ENCODE data around the gene FBRSL1.

The FBRSL1 gene

DNA sequence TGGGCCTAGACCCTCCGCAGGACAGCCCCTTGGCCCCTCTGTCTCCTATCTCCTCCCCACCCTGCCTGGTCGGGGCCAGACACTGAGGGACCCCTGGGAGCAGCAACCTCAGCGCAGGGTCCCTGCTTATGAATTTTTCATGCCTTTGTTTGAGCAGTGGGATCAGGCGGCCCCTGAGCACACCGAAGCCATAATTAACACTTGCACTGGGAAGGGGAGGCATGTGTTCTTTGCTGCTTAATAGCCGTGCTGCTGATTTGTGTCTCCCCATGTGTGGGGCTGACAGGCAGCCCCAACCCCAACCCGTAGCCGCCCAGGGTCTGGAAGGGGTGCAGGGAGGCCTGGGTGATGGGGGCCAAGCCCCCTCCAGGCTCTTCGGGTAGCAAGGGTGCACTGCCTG lies 52.7 kb downstream of the FBRSL1 start:
- no peak for DNase-seq (ENCODE audit: low read depth)

DNA sequence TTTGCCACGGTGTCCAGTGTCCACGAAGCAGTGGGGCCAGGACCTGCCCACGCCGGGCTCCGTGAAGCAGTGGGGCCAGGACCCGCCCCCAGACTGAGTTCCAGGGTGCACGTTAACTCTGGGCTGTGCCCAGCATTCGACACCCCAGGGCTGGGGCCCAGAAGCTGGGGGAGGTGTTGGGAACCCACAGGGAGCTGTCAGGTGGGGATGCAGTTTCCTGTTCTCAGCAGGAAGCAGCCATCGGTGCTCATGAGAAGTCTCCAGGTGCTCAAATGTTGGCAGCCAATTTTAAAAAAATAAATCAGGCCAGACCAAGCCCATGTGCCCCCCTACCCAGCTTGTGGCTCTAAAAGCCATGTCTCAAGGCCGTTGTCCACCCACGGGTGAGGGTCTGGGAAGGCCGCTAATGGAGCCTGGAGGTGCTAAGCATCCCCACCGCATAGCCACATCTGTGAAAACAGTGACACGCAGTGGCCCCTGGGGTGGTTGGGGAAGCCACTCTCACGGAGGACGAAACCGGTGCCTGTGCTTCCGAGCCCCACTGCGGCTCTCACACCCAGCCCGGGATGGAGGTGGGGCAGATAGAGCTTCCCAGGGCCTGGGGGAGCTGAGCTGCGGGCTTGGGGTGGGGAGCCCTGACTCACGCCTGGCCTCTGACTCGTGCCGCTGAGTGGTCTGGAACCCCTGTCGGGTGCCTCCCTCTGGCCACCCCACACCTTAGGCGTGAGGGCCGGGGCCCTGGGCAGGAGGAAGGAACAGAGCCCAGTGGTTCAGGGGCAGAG lies 53.5 kb downstream of the FBRSL1 start:
- no peak for DNase-seq (ENCODE audit: low read depth)

DNA sequence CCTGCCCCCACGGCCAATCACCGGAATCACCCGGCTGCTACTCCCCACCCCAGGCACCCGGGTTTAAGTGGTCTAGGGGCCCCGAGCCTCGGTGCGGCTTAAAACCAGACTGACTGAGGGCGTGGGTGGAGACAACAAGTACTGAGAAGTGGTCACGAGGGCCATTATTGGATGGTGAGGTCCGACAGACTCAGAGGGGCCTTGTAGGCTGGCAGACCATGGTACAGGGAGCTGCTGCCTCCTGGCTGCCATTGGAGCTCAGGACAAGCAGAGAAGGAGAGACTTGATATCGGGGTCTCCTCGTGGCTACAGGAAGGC lies 54.1 kb downstream of the FBRSL1 start:
- DNase-seq (ENCODE audit: low read depth) = no peak

DNA sequence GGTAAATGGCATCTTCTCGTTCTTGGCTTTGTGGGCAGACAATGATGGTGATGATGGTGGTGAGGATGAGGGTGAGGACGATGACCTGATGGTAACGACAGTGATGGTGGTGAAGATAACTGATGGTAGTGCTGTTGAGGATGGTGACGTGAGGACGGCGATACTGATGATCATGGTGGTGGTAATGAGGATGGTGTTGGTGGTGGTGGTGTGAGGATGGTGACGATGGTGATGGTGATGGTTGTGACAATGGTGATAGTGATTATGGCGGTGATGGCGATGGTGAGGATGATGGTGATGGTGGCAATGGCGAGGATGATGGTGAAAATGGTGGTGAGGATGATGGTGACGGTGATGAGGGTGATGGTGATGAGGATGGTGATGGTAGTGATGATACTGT lies 54.5 kb downstream of the FBRSL1 start:
- DNase-seq (ENCODE audit: low read depth) = no peak

DNA sequence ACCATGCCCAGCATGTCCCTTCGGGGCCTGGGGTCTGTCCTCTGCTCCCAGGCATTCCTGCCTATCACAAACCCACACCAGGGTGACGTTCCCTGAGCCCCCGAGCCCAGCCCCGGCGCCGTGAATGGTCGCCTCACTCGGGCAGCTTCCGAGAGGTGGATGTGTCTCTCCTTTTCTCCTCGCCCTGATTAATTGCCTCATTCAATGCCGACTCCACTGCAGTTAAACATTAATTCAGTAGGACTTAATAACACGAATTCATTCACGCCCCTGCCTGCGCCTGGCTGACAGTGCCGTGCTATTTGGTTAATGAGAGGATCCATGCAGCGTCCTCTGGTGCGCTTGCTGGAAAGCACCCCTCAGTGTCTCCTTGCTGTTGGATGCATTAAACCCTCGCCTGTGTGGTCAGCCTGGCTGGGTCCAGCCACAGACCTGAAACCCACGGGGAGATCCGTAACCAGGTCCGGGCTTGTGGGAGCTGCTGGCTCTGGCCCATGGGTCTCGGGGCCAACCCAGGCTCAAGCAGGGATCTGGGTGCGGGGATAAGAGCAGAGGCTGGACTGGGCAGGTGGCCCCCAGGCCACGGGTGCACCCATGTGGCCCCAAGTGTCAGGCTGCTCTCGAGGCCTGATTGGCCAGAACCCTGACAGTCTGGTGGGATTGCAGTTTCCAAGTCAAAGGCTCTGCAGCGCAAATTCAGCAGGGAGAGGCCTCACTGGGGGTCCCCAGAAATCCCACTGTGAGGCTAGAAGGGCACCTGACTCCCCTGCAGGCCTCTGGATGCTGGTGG lies 55.4 kb downstream of the FBRSL1 start:
- no peak for DNase-seq (ENCODE audit: low read depth)

DNA sequence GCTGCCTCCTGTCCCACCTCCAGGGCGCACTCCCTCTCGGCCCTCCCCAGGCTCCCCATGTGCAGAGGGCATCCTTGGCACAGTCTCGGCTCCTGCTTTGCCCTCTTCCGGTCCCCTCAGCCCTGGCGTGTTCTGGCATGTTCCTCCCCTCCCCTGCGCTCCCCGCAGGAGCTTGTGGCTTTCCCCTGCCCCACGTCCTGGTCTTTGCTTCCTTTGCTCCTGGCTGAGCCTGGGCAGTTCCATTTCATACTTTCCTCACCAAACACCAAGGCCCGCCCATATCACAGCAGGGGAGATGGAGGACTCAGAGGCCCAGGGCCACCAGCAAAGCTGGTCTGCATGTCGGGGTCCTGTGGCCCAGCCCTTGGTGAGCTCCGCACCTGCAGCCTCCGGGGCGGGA lies 56.0 kb downstream of the FBRSL1 start:
- no peak for DNase-seq (ENCODE audit: low read depth)

DNA sequence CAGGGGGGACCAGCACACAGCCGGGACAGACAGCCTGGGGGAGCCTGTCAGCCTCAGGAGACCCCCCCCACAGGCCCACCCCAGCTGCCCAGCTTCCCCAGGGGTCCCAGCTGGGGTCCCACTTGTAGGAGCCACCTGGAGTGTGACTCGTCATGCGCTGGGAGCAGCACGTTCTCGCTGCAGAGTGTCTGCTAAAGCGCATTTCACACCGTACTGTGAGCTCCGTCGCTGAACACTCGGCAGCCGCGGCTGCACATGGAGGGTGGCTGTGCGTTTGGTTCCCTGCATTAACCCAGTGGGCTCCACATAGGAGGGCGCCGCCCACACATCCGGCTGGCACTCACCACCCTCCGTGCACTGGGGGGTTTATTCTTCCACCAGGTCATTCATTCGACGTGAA lies 56.7 kb downstream of the FBRSL1 start:
- no peak for DNase-seq (ENCODE audit: low read depth)

DNA sequence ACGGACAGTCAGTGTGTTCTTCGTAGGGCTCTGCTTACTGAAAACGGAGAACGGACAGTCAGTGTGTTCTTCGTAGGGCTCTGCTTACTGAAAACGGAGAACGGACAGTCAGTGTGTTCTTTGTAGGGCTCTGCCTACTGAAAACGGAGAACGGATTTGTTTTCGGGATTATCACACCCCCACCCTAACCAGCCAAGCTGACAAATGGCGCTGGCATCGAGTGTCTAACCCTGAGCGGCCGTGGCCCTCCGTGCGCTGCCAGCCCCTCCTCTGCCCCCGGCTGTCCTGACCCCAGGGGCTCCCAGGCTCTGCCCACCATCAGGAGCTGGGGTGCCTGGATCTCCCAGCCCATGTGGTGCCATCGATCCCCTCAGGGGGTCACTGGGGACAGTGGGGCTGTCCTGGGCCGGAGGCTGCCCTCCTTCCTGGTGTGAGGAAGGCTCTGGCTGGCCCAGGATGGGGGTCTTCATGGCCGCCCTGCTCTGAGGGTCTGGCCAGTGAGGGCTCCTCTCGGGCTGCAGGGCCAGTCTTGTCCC lies 57.3 kb downstream of the FBRSL1 start:
- DNase-seq (ENCODE audit: low read depth) = no peak

DNA sequence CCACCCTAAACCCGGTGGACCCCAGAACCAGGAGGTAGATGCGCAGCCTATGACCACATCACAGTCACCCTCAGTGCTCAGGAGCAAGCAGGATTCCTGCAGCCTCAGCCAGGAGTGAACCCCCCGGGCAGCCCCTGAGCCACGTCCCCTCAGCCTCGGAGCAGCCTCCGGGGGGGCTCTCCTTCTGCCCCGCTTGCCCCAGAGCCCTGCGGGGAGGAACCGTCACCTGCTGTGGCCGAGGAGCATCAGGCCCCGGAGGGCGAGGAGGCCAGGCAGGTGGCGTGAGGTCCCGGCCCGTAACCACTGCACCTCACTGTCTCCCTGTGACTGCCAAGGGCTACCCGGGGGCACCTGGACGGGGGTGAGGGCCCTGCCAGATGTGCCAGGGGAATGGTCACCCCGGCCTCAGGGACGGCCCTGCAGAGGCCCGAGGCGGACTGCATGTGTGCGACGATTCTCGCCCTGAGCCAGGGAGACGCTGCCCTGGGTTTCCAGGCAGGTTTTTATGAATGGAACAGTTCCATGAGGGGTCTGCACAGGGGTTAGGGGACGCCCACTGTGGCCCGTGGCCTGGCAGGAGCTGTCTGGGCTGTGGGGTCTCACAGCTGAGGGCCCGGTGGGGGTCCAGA lies 58.6 kb downstream of the FBRSL1 start:
- no peak for DNase-seq (ENCODE audit: low read depth)

DNA sequence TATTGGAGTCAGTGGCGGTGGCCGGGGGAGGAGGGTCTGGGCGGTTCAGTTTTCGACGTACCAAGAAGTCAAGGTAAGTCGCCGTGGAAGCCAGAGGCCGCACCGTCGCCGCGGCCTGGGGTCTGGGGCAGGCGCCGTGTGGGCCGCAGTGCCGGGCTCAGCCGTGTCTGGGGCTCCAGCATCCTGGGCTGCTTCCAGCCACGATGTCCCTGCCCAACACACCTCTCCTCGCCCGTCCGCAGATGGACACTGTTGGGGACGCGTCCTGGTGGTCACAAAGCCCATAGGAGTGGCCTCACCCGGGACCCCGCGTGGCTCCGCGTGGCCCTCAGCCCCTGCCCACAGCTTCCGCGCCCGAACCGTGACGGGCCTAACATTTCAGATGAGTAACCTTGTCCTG lies 59.1 kb downstream of the FBRSL1 start:
- DNase-seq (ENCODE audit: low read depth) = no peak

DNA sequence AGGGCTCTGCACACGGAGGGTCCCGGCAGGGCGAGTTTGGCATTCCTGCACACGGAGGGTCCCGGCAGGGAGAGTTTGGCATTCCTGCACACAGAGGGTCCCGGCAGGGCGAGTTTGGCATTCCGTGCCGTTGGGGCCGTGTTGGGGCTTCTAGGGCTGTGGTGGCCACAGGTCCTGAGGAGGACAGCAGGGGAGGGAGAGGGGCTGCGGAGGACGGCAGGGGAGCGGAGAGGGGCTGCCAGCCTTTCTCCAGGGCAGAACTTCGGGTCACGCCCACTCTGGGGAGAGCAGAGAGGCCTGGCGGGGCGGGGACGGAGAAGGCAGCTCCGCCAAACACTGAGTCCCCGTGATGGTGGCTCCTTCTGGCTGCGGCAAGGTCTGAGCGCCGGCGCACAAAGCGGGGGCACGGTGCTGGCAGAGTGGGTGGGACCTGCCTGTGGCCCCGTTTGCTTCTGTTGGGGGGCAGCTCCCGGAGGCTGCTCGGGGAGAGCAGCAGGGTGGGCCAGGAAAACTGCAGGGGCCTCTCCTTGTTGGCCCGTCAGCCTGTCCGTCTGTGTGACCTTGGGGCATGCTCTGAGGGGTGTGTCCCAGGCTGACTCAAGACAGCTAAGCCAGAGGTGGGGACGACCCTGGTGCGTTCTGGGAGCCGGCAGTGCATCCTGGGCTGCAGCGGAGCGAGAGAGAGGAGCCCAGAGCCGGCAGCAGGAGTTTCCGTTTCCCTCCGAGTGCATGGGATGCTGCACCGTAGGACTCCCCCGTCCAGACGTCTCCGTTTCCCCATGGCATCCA lies 60.3 kb downstream of the FBRSL1 start:
- no peak for DNase-seq (ENCODE audit: low read depth)

DNA sequence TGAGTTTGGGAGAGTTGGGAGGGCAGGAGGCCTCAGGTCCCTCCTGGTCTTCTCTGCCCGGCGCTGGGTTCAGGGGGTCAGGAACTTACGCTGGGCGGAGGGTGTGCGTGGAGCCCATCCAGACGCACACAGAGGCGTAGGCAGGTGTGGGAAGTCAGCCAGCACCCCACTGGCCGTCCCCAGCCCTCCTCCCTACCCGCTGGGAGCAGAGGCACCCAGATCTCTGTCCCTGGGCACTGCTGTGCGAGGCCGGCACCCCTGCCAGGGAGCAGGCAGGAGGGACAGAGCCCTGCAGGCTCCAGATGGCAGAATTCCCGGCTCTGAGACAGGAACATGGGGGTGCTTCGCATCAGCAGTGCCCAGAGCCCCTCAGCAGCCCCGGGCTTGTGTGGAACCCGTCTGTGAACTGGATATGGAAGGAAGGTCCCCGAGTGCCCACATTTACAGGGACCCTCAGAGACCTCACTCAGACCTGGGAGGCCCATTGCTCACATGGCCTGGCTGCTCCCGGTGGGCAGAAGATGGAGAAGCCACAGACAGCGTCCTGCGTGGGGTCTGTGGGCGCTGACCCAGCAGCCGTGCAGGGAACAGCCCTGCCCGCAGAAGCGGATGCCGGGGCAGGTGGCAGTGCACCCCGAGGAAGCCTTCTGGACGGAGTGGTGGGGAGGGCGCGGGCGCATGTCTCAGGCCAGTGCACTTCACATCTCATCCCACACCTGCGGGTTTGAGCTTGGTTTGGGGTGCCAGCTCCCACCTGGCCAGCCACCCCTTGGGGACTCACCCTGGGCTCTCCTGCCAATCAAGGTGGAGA lies 61.1 kb downstream of the FBRSL1 start:
- no peak for DNase-seq (ENCODE audit: low read depth)

DNA sequence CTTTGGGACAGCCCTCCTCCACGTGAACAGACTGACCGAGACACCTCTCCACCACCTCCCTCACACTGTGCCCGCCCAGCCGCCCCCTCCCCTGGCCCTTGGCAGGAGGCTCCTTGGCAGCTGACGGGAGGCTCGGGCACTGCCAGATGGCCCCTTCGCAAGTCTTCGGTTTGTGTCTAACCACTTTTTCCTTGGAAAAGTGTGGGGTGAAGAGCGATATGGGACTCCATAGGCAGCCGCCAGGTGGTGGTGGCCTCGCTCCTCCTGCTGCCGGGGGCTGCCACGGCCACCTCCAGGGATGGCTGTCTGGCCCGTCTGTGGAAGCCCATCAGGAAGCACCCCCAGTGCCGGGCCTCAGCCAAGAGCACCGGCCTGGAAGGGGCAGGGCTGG lies 61.7 kb downstream of the FBRSL1 start:
- no peak for DNase-seq (ENCODE audit: low read depth)

DNA sequence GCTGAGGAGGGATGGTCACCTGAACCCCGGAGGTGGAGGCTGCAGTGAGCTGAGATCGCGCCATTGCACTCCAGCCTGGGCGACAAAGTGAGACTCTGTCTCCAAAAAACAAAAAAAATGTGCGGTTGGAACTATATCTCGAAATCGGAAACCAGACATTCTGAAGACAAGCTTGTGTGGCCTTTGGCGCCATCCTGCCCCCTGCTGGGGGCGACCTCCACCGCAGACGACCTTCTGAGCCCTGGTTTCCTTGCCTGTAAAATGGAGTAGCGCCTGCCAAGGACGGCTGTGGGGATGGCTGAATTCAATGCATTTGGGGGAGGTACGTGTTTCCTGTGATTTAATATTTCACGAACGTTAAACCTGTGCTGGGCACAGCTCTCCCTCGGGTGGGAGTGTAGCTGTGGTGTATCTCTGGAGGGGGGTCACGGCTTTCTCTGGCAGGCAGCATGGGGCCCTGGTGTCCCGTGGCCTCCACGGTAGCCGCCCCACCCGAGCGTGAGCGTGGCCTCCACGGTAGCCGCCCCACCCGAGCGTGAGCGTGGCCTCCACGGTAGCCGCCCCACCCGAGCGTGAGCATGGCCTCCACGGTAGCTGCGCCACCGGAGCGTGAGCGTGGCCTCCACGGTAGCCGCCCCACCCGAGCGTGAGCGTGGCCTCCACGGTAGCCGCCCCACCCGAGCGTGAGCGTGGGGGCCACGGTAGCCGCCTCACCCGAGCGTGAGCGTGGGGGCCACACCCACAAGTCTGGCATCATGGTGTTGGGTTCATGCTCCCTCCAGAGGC lies 65.1 kb downstream of the FBRSL1 start:
- DNase-seq (ENCODE audit: low read depth) = no peak

DNA sequence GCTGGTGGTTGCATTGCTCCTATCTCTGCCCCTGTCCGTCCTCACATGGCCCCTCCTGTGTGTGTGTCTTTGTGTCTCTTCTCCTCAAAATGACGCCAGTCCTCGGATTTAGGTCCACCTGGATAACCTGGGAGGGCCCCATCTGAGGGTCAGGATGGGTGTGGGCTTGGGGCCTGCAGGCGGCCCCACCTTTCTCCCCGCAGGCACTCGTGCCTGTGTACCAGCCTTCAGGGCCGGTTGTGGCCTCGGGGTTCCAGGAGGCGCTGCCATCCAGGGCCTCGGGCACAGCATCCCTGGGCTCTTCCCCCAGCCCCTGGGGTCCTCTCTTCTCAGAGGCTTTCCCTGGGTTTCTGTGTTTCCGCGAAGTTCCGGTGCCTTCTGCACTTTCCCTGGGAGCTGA lies 65.7 kb downstream of the FBRSL1 start:
- no peak for DNase-seq (ENCODE audit: low read depth)

DNA sequence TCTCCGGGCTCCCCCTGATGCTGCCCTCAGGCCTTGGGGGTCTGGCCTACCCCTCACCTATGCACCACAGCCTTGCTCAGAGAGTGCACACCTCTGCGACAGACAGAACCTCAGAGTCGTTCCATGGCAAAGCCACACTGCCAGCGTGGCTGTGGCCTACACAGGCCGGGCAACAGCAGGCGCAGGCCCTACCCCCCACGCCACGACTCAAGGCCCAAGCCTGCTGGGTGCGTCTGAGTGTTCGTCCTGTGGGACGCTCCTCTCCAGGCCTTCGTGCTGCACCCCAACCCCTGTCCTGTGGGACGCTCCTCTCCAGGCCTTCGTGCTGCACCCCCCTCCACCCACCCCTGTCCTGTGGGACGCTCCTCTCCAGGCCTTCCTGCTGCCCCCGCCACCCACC lies 66.3 kb downstream of the FBRSL1 start:
- no peak for DNase-seq (ENCODE audit: low read depth)

DNA sequence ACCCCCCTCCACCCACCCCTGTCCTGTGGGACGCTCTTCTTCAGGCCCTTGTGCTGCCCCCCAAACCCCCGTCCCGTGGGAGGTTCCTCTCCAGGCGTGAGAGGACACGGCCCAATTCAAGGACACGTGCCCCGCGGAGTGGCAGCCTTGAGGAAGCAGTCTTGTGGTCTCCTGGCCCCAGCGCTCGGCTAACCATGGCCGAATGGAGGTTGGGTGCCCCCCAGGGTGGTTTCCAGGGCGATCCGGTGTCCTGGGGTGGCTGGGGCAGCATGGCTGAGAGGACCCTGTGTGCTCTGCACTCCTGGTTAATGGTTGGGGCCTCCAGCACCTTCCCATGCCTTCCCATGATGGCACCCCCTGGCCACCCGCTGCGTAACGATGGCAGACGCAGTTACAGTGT lies 66.8 kb downstream of the FBRSL1 start:
- DNase-seq (ENCODE audit: low read depth) = no peak

DNA sequence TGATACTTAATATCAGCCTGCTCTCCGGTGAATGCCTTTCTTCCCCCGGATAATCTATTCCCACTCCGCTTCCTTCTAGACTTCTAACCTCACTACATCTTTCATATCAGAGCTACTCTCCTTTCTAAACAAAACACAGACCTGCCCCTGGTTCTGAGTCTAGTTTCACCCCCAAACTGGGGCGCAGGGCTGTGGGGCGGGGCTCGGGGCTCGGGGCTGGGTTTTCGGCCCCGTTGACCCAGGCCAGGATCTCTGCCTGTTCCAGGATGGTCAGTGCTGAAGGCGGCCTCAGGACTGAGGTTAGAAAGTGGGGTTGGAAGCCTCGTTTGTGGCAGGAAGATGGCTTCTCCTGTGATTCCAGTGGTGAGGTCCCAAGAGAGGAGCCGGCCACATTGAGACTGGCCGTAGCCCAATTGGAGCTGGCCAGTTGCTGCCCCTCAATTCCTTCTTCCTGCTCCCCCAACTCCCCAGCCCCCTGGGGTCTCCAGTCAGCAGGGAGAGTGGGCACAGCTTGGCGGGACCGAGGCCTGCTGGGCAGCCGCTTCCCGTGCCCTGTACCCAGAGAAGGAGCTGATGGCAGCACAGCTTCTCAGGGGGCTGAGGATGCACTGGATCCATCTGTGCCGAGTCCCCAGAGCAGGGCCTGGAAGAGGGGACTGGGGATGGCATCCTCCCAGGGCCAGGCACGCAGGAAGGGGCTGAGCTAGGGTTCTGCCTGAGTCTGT lies 67.5 kb downstream of the FBRSL1 start:
- DNase-seq (ENCODE audit: low read depth) = no peak

DNA sequence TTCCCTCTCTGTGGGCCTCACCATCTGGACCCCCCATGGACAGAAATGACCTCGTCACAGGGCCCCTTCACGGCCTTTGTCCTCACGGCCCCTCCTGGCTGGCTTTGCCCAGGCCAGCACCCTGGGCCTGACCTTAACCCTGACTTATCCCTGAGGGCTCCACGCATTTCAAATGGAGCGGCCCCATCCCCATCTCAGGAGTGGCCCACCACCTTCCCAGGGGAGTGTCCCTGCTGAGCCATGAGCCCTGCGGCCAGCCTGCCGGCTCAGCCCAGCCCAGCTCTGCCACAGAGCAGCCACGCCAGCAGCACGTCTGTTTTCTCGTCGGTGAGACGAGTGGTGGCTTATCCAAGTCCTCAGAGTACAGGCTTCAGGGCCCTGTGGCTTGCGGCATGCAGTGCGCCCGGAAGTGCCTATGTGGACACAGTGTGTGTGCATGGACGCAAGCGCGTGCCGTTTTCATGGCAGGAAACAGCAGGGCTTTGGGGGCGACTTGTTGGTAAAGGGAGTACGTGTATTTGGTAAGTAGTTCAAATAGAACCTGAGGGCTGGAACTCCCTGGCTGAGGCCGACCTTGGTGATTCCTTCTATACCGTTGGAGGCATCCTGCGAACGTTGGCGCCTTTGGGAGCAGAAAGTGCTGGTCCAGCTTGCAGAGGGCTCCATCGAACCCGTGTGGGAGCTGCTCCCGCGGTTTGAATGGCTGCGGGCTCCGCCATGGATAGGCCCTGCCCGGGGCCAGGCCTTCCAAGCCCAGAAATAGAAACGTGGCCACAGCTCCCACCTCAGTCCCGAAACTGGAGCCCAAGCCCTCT lies 68.3 kb downstream of the FBRSL1 start:
- no peak for DNase-seq (ENCODE audit: low read depth)
